H4 (cell line): ENCODE data around the gene MGME1. TPM values are rescaled to one million over a fixed set of nuclear protein-coding genes. Genes with fewer than 3 reads are reported as not detected.
"Not testable (repeated sequence)": the region's sequence is repeated elsewhere in the genome, so short reads cannot be mapped to it uniquely, and the experiment has no call there.

ENCODE experiments used
- DNase-seq: peaks from one replicate; pipeline ENCODE4 v3.0.0-alpha.2; 2015; ENCODE audit warnings: low spot score
- total RNA-seq: library from RNA; depleted of rRNA; stranded (reverse); fragments of >200 nt; shearing (Covaris generic); gene quantifications from 2 replicates; pipeline ENCODE4 v1.2.3, GENCODE V29; 2014

Gene MGME1
- total RNA-seq, 1 experiment from 2014 or later = 12.0 TPM

- DNase-seq = no peak
Measured at GRCh38 chr20:17959257-17959627, 9.6 kb upstream of the MGME1 start.

- DNase-seq = not testable (repeated sequence)
Measured at GRCh38 chr20:17960400-17960885, 8.4 kb upstream of the MGME1 start.

DNA sequence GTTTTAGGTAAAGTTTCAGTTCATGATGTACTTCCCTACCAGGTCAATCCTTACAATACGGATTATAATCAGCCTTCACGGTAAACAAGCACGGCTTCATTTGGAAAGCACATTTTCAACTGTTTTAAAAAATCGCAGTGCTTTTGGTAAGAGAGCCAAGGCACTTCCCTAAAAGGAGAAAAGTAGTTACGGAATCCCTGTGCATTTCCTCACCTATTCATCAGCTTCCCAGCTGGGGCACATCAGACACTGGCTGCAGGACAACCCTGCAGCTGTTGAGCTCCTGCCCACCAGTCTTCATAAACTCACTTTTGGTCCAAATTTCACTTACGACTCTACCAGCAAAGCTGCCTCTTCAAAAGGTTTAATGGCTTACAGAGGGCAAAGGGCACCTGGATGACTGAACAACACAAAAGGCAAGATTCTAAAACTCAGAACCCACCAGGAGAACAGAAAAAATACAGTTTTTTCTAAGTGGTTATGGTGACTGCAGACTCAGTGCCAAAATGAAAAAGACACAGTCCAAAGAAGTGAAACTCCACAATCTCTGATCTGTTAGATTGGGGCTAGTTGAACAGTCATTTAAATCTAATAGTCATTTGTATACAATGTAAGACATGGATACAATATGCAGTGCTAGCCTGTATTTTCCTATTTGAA lies 7.8 kb upstream of the MGME1 start:
- no peak for DNase-seq

GRCh38 chr20:17961587-17961940 lies 7.3 kb upstream of the MGME1 start:
- DNase-seq = no peak

DNA sequence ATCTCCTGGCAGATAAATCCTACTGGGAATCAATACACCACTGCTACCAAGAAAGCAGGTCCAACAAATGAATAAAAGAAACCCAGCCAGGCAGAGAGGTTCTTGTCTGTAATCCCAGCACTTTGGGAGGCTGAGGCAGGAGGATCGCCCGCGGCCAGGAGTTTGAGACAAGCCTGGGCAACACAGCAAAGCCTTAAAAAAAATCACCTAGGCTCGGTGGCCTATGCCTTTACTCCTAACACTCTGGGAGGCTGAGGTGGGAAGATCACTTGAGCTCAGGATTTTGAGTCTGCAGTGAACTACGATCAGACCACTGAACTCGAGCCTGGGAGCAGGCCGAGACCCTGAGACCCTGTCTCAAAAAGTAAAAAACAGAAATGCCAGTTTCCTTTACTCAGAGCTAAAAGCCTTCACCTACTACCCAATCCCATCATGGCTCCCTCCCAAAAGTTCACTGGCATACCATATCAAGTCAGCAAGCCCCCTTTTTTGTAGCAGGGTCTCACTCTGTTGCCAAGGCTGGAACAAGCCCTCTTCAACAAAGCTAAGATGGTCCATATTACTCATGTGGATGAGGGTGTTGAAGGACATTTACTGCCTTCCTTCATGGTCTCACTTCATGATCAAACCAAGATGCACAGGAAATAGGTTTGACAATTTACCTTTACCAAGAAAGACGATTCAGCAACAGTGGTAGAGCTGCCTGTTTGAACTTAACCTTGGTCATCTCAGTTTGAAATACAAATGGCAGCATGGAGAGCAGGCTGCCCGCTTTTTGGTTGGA lies 5.5 kb upstream of the MGME1 start:
- DNase-seq = no peak

DNA sequence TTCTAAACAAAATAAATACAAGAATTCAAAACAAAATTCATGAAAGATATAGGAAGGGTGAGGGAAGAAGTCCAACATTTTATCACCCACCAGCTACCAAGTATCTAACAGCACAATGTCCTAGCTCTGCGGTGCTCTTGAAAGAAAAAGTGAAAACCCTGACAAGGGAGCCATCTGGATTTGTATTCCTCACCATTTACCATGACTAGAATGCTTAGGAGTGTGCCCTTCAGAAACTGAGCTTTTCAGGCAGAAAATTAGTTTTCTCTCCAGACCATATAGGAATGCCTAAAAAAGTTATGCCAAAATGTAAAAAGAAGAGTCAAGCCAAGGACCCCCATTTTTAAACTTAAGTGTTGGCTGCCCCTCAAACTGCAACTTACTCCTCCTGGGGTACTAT lies 4.7 kb upstream of the MGME1 start:
- no peak for DNase-seq

DNA sequence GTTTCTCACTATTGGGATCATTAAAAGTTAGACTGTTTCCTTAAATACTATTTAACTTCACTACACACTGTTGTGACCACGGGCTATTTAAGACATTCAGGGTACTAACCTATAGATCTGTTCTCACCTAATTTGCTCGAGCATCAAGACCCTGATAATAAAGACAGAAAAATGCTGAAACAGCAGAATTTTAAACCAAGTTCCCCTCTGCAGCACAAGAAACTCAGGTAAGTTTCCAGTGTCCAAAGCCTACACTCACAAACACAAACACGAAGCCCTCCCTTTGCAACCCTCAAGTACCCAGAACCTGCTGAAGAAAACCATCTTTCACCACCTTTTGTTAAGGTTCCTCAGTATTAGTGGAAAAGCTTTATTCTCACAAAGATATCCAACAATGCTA lies 4.2 kb upstream of the MGME1 start:
- DNase-seq = no peak

- DNase-seq = no peak
Measured at GRCh38 chr20:17965042-17965697, 3.6 kb upstream of the MGME1 start.

DNA sequence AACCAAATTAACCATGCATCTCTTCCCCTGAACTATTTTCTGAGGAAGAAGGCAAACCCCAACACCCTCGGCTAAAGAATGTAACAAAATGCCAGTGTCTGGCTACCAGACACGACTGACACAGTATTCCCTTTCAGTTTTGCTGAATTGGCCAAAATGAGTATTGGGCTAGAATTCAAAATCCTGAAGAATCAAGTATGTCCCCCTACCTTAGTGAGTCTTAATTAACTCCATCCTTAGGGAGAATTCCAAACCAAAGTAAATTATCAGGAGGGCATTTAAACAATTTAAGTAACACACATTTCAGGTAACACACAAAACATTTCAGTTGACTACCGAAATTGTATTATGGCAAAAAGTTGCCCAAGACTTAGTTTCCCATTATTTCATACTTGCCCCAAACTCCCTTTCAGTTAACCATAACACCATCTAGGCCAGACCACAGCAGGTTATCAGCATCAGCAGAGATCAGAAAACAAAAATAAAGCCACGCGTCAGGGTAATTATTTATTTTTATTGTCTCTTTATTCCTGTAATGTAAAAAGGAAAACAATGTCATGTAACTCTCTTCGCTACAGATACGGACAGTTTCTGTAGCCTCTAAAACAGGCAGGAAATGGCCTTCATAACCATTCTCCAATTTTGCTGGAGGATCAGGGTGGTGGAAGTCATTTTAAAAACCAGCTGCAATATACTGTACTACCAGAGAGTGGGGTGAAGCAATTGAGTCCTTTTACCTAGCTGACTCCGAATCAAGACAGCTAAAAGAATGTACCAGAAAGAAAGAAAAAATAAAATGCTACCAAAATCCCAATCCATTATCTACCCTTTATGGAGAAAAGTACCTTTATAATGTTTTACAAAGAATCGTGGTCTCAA lies 2.1 kb upstream of the MGME1 start:
- peak; percentile 26 for DNase-seq

GRCh38 chr20:17967521-17968365 lies 1.1 kb upstream of the MGME1 start:
- peak; percentile 23 for DNase-seq

GRCh38 chr20:17969278-17969883 lies 563 bp downstream of the MGME1 start:
- DNase-seq = peak; percentile 38

- peak; percentile 35 for DNase-seq
Measured at GRCh38 chr20:17969884-17970409, 1.1 kb downstream of the MGME1 start.

GRCh38 chr20:17971300-17972013 lies 2.6 kb downstream of the MGME1 start:
- DNase-seq = no peak

DNA sequence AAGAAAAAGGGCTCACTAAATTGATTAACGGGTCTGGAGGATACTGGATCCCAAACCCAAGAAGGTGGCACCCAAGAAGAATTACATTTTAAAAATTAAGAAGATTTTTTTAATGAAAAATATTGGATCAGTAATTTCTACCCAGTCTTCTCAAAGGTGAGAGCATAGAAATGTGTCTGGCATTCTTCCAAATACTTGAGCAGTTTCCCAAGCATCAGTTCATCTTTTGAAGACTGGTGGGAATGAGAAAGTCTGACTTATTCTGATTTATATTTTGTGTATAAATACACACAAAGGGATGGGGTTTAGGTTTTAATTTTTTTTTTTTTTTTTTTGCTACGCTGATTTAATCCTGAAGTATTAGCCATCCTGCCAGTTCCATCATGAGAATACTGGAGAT lies 3.3 kb downstream of the MGME1 start:
- no peak for DNase-seq

DNA sequence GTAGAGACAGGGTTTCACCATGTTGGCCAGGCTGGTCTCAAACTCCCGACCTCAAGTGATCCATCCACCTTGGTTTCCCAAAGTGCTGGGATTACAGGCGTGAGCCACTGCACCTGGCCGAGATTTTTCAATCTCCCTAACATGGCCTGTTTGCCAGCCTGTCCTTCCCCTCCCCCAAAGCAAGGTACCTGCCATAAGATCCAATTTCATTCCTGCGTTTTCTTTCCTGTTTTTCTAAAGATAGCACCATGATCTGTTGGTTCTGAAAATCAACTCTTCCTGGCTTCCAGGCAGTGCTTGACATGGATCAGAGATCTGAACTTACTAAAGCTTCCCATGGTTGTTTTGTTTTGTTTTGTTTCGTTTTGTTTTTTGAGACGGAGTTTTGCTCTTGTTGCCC lies 7.5 kb downstream of the MGME1 start:
- DNase-seq = no peak

DNA sequence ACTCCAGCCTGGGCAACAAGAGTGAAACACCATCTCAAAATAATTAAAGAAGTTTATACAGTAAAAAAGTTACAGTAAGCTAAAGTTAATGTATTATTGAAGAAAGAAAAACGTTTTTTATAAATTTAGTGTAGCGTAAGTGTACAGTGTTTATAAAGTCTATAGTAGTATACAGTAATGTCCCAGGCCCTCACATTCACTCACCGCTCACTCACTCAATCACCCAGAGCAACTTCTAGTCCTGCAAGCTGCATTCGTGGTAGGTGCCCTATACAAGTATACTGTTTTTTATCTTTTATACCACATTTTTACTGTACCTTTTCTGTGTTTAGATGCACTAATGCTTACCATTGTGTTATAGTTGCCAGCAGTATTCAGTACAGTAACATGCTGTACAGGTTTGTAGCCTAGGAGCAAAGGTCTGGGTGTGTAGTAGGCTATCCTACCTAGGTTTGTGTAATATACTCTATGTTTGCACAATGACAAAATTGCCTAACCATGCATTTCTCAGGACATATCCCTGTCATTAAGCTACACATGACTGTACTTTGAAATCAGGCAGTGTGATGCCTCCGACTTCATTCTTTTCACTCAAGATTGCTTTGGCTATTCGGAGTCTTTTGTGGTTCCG lies 16.7 kb downstream of the MGME1 start:
- no peak for DNase-seq

DNA sequence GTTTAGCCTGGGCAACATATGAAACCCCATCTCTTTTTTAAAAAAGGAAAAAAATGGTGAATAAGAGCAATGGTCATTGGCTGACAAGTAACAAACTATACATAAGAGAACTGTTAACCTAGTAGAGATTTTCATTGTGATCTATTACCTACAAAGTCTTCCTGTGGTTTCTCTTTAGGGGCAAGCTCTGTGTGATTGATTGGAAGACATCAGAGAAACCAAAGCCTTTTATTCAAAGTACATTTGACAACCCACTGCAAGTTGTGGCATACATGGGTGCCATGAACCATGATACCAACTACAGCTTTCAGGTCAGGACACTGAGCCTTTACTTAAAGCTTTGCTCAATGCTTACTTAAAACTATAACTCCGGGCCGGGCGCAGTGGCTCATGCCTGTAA lies 19.2 kb downstream of the MGME1 start:
- DNase-seq = no peak

GRCh38 chr20:17990278-17990972 lies 21.6 kb downstream of the MGME1 start:
- DNase-seq = no peak
